Islet of Langerhans (tissue), 1 donor: Measurements from ENCODE around the gene CEP295NL.

Experiments used
- FAIRE-seq: peaks from one replicate; lab custom pipeline; 2011; peaks lifted over from hg19 to GRCh38; lab: Jason Lieb, UNC

Gene CEP295NL

DNA sequence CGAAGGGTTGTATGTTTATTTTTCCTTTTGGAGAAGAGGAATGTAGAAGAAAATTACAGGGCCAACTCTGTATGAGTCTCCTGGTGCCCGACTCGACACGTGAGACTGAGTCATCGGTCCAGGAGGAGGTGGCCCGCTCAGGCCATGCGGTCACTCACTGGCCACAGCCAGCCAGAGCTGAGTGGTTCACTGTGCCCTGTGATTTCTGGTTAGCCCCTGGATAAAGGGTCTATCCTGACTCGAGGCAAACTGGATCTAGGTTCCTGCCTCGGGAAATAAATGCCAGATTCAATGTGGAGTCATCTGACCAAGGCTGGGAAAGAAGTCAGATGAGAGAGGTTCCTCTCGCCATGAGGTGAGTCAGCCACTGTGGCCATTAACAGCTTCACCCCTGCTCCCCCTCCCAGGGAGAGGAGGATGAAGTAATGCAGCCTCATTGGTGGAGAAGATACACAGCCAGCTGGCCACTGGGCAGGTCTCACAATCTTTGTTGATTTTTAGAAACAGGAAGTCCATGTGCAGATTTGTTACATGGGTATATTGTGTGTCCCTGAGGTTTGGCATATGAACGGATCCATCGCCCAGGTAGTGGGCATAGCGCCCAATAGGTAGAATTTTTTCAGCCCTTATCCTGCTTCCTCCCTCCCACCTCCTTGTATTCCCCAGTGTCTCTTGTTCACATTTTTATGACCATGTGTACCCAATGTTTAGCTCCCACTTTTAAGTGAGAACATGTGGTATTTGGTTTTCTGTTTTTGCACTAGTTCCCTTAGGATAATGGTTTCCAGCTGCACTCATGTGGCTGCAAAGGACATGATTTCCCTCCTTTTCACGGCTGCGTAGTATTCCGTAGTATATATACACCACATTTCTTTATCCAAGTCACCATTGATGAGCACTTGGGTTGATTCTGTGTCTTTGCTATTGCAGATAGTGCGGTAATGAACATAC, 40.7 kb downstream of the CEP295NL start:
- FAIRE-seq: no peak

DNA sequence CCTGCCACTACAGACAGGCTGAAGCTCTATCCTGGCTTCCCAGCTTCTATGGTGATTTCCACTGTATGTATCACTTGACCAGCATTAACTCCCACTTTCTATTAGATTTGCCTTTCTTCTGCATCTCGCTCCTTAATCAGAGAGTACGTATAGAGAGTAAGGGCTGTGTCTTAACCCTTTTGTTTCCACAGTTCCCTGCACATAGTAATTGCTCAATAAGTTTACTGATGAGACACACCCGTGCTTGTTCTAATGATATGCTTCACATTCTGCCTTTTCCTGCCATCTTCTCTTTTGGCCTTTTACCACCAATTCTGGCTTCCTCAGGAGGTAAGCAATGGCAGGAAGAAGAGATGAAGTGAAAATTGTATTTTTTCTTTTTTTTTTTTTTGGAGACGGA, 41.8 kb downstream of the CEP295NL start:
- no peak for FAIRE-seq

DNA sequence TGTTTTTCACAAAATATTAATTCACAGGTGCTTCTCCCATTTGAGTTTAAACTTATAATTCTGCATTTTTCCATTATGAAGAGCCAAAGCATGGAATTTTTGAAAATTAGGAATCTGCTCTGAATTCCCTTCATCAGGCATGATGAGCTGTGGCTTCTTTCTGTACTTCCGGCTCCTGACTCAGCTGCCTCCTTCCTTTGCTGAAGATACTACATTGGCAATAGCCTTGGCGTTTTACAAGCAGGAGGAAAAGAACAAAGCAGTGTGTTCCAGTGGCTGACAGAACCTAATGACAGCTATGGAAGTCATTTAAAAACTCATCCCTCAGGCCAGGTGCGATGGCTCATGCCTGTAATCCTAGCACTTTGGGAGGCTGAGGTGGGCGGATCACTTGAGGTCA, 44.0 kb downstream of the CEP295NL start:
- FAIRE-seq: no peak

DNA sequence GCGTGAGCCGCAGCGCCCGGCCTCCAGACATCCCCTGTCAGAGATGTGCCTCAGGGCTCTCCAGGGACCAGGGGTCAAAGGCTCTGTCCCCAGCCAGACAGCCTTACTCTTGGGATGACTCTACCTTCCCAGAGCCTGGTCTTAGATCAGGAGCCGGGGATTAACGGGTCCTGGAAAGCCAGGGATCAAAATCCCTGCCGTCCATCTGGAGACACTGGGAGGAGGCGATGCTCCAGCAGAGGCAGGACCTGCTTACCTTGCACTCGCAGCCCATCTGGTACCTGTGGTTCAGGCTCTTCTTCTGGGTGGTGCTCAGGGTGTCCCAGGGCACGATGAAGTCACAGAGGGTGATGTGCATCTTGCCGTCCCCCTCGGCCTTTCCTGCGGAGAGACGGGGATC, 45.7 kb downstream of the CEP295NL start:
- no peak for FAIRE-seq

DNA sequence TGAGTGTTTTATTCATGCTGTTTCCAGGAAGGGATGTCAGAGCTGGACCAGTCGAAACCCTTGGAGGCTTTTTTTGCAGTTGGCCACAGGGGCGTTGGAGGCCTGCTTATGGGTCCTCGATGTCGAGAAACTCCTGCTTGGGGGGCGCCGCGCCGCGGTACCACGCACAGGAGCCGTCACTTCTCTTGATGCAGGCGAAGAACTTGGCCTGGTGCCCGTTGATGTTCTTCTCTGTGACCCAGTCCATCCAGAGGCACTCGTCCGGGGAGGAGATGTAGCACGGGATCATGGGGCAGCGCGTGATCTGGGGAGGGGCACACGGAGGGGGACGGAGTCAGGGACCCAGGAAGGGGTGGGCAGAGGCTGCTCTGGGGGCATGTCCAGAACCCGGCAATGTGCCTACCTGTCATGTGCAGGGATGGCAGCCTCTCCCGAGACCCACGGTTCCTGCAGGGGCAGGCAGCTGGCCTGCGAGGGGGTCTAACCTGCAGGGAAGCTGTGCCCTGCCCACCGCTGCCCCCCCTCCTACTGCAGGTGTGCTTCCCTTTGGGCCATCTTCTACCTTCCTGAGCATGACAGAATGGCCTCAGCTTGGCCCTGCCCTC, 47.3 kb downstream of the CEP295NL start:
- FAIRE-seq: no peak

DNA sequence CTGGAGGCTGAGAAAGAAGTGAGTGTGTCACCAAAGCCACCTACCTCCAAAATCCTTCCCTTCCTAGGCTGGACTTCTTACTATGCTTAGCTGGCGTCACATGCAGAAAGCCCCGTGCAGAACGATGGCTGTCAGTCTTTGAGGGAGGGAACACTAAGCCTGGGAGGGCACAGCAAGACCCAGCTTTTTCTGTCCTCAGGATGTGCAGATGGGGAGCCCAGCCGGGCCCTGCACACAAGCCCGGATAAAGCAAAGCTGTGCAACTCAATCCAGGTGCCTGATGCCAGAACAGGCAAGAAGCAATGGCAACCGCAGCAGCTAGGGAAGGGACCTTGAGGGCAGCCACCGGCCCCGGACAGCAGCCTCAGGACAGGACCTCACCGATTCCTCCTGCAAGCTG, 48.5 kb downstream of the CEP295NL start:
- FAIRE-seq: no peak

DNA sequence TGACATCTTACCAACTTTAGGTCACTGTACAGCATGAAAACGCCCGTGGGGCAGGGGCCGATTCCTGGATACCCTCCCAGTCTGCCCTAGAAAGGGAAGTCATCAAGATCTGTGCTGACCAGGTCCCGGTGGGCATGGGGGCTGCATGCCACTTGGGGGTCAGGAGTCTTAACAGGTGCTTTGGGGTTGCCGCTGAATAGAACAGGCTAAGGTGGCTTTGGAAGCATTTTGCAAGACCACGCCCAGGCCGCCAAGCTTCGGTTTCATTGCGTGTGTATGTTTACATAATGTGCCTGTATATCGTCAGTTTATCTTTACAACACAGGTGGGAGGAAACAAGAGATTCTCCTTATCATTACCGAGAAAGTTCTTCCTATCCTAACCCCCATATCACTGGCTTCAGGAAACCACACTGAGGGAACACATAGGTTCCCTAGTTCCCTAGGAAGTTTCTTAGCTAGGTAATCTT, 49.0 kb downstream of the CEP295NL start:
- no peak for FAIRE-seq

DNA sequence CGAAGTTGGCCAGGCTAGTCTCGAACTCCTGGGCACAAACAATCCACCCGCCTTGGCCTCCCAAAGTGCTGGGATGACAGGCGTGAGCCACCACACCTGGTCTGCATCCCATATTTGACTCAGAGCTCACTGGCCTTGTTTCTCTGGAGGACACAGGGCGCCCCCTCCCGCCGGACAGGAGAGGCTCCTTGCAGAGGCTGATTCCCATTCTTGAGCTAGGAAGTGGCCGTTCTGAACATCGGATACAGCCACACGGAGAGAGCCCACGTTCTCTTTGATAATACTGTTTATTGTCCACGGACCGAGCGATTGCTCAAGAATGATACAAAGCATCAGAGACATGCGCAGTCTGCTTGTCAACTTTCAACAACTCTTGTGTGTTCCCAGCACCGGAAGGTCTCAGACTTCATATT, 50.3 kb downstream of the CEP295NL start:
- no peak for FAIRE-seq

DNA sequence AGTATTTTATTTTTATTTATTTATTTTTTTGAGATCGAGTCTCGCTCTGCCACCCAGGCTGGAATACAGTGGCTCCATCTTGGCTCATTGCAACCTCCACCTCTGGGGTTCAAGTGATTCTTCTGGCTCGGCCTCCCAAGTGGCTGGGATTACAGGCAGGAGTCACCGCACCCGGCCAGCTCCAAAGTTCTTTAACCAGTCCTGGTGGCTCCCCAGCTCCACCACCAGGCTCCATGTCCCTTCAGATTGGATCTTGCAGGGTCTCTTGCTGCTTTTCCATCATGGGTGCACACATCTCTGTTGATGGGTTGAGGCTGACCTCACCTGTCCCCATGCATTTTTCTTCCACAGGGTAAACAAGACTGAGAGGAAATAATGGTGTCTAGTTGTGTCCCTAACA, 54.0 kb downstream of the CEP295NL start:
- no peak for FAIRE-seq

DNA sequence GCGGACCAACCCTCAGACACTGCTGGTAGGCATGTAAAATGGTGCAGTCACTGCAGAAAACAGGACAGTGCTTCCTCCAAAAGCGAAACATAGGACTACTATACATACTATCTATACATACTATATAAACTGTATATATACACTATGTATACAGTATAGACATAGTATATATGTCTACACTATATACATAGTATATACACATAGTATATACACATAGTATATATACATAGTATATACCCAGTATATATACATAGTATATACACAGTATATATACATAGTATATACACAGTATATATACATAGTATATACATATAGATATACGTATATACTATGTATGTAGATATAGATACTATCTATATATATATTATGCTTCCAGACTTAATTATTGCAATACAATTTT, 55.9 kb downstream of the CEP295NL start:
- no peak for FAIRE-seq

DNA sequence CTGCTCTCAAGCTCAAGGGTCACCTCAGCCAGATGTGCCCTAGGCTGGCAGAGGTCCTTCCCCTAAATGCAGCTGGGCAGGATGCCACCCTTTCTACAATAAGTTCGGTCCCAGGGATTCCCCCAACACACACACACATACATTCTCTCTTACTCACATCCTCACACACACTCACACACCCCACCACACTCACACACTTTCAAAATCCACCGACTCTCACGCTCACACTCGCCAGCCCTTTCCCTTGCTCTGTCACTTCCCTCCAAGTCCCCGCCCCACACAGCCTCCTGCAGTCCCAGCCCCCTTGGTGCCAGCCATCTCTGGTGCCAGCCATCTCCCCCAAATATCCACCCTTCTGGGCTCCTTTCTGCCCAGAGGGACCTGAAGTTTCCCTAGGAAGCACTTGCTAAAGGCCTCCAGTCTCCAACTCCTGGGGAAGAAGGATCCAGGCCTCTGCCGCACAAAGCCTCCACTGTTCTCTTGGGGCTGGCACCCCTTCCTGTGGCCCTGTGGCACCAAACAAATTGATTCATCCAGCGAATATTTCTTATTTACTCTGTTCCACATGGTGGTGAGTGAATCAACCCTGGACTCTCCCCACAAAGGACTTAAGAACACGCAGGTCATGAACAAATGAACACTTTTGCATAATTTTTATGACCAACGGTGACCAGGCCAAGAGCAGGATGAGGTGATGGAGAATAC, 58.5 kb downstream of the CEP295NL start:
- FAIRE-seq: no peak

DNA sequence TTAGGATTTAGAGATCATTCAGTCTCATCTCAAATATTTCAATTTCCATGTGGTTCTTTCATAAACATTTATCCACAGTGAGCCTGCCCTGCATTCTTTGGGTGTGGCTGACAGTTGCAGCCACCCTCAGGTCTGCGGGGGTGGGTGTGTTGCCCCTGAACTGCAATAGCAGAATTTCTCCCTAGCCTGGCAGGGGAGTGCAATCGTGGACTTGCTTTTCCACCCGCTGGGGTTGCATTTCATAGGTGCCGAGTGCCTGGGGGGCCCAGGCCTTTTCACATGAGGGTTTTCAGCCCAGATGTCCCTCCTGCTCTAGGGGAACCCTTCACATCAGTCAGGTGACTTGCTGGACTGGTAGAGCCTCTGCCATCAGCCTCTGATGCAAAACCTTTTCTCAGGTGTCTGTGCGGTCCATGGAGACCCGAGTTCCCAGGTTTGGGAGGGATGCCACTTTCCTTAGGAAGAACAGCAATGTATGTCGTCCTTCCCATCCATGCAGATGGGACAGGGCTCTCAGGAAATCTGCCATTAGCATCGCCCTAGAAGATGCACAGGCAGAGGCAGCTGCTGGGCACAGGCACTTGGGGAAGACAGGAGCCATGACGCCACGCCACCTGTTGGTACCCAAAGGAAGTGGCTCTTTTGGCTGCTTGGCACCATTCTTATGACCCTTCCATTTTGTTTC, 60.0 kb downstream of the CEP295NL start:
- FAIRE-seq: no peak

DNA sequence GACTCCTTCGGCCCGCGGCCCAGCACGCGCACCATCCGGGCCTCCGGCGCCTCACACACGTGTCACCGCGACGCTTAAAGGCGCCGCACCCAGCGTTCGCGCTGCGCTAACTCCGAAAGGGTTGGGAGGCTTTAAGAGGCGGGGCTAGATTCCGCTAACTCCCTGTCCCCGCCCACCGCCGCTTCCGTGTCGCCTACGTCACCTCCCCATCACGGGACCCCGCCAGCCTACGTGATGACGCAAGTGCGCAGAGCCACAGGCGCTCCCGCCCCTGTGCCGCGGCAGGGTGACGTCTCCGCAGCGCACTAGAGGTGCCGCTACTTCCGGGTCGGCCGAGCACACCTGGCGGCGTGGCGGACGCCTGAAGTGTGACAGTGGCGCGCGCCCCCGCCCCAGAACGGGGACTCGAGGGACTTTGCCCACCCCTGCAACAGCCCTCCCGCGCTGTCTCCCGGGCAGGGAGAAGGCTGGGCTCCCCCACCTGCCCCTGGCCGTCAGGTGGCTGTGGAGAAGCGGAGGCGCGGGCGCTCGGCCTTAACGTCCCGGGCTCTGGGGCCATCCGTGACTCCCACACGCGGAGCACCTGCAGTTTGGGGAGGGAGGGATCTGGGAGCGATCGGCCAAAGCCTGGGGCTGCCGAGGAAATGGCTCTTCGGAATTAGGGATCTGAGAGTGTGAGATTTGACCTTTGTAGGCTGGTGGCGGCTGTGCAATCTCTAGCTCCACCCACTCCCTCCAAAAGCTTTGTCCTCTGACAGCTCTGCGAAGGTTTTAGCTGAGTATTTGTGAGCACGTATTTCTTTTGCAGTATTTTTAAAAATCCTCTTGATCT, 62.0 kb downstream of the CEP295NL start, which contains the start of gene USP36:
Gene USP36, minus strand, starts transcription at position 35 of the 832 bp plus-strand sequence. CDS start 4,451 bp downstream, outside the sequence.
- no peak for FAIRE-seq
